ENCODE results near the gene VAPA. TPM values are rescaled to one million over a fixed set of nuclear protein-coding genes. Genes with fewer than 3 reads are reported as not detected.

VAPA gene
- total and polyA plus RNA-seq, 2 of the 4 experiments (the other 2 are of a cell fraction): 199 to 206 TPM

GRCh38 chr18:9991011-9992000, 77.5 kb downstream of the VAPA start:
- dilution Hi-C loops (cut with HindIII; ENCODE audit: low sequenced_read_pairs, unreplicated experiment): loop anchor here (25.0 kb wide), 1 partner anchor 521 kb away; no protein-coding TSS in a partner anchor
- Histone ChIP-seq H3K23ac (ENCODE audit: low read depth, low read length) (no peak overlapping the region), H3K27me3 (ENCODE audit: control insufficient read depth, insufficient read depth, low read length) (peaks cover 33% of the 10 kb centered on the region), H2AFZ (replicated peaks; ENCODE audit: low read length, poor library complexity) (no peak overlapping the region), H3K4ac (ENCODE audit: low read depth, low read length) (no peak overlapping the region), H4K20me1 (ENCODE audit: insufficient read depth, low read length) (no peaks in the 10 kb centered on the region), H3K9me1 (ENCODE audit: insufficient read depth, low read length) (0 out of 2 replicates have a peak, but pooled peaks cover 5% of the 10 kb centered on the region), H2BK120ac (ENCODE audit: low read depth, low read length) (no peak overlapping the region), H3K18ac (ENCODE audit: low read depth, low read length) (no peak overlapping the region), H2AK9ac (replicated peaks; ENCODE audit: low read depth, low read length, poor library complexity) (no peak overlapping the region), H2AK5ac (ENCODE audit: low read depth, low read length) (no peak overlapping the region), H4K5ac (ENCODE audit: low read depth, low read length) (no peak overlapping the region), H4K8ac (ENCODE audit: low read depth in 2 of 2, low read length in 2 of 2) (no peak overlapping the region), H3K4me2 (ENCODE audit: low read depth, low read length) (no peak overlapping the region), H3K79me1 (ENCODE audit: low read depth in 1 of 2, low read length in 2 of 2) (no peaks in the 10 kb centered on the region), H3K36me3 (ENCODE audit: control insufficient read depth, insufficient read depth, low read length) (no peaks in the 10 kb centered on the region), H3K4me3 (ENCODE audit: insufficient read depth, low read depth, low read length) (no peak overlapping the region), H4K91ac (ENCODE audit: insufficient read depth, low read depth, low read length) (no peak overlapping the region), H2BK5ac (ENCODE audit: low read depth, low read length, poor library complexity, severe bottlenecking) (no peak overlapping the region), H3K9ac (ENCODE audit: low read depth, low read length) (no peak overlapping the region), H3K9me3 (ENCODE audit: control insufficient read depth, insufficient read depth, low read length) (no peaks in the 10 kb centered on the region), H2BK15ac (ENCODE audit: low read depth, low read length) (no peak overlapping the region), H3K56ac (ENCODE audit: extremely low read depth, insufficient read depth, low read length) (no peak overlapping the region), H2BK20ac (ENCODE audit: low read depth, low read length) (no peak overlapping the region), H3K14ac (replicated peaks; ENCODE audit: low read depth, low read length) (no peak overlapping the region), H3K27ac (ENCODE audit: insufficient read depth, low read length) (no peak overlapping the region), H3K4me1 (ENCODE audit: control insufficient read depth, insufficient read depth, low read length) (peaks cover 4% of the 10 kb centered on the region; the same call in 1 of the 2 replicates)
- intact Hi-C loops (cut with micrococcal nuclease): no loop called here
- 90% methylated on average over 23 of the region's 29 CpGs; no CpG with 5 or more reads in 1 of the 2 experiments for WGBS, 2 experiments (ENCODE audit: extremely low coverage in 2 of 2, insufficient read length in 1 of 2)
- ChIA-PET POLR2A (ENCODE audit: unreplicated experiment) (no interaction called here), CTCF (no interaction called here)
- BruUV-seq (replicated peaks): no TSS peak
- no peak for DNase-seq
- in situ Hi-C loops (cut with MboI; ENCODE audit: low sequenced_read_pairs): no loop called here
- no peak for TF ChIP-seq RFX5 (IDR thresholded peaks at IDR 0.05; ENCODE audit: low read depth, low read length)
- no peak for TF ChIP-seq SMC3 (IDR thresholded peaks at IDR 0.05; ENCODE audit: low read depth, low read length)
- no peak for TF ChIP-seq RCOR1 (IDR thresholded peaks at IDR 0.05; ENCODE audit: insufficient replicate concordance, low read length)
- TF ChIP-seq POLR2A (IDR thresholded peaks at IDR 0.05; ENCODE audit: low read depth, low read length): no peak
- no peak for TF ChIP-seq CEBPB (IDR thresholded peaks at IDR 0.05; ENCODE audit: low read depth, low read length)
- no peak for TF ChIP-seq ELK1 (IDR thresholded peaks at IDR 0.05; ENCODE audit: borderline replicate concordance, low read depth, low read length)
- TF ChIP-seq RAD21 (IDR thresholded peaks at IDR 0.05; ENCODE audit: low read length): no peak
- TF ChIP-seq CHD1 (IDR thresholded peaks at IDR 0.05; ENCODE audit: low read depth, low read length): no peak
- no peak for TF ChIP-seq MAFK (IDR thresholded peaks at IDR 0.05; ENCODE audit: low read depth, low read length)
- TF ChIP-seq BHLHE40 (IDR thresholded peaks at IDR 0.05; ENCODE audit: low read depth, low read length): no peak
- TF ChIP-seq FOS (IDR thresholded peaks at IDR 0.05; ENCODE audit: low read depth, low read length): no peak
- TF ChIP-seq MAZ (IDR thresholded peaks at IDR 0.05; ENCODE audit: borderline replicate concordance, low read depth, low read length): no peak
- TF ChIP-seq NFE2L2 (IDR thresholded peaks at IDR 0.05; ENCODE audit: low read depth, low read length): no peak
- no peak for ATAC-seq (ENCODE audit: low read depth)

Data from IMR-90 (cell line).